ENCODE results near the gene CD53. TPM values are rescaled to one million over a fixed set of nuclear protein-coding genes. Genes with fewer than 3 reads are reported as not detected.
"Not testable (repeated sequence)": the region's sequence is repeated elsewhere in the genome, so short reads cannot be mapped to it uniquely, and the experiment has no call there.

CD53 gene
- total and polyA plus RNA-seq, 9 of the 15 experiments (the other 6 are each of a cell fraction or from before 2014, with no cell fraction given) = 63.5 to 220 (median 131) TPM

DNA sequence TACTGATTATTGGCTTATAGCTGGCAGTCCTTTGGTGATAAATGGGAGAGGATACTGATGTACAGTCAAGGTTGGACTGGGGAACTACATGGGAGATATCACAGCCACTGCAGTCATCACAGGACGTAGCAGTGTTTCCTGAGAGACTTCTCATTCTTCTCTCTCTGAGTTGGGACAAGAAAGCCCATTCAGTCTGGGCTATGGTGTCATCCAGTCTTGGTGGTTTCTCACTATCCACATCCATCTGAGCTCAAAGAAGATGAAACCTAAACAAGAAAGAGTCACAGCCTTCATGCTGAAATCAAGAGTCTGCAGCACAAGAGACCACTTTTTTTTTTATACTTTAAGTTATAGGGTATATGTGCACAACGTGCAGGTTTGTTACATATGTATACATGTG, 12.8 kb upstream of the CD53 start (continued):
- TF ChIP-seq CC2D1A (IDR thresholded peaks at IDR 0.05) (no peak), ZNF133 (CRISPR knock-in tag; IDR thresholded peaks at IDR 0.05) (no peak)
- TF ChIP-seq, protein P1, sequence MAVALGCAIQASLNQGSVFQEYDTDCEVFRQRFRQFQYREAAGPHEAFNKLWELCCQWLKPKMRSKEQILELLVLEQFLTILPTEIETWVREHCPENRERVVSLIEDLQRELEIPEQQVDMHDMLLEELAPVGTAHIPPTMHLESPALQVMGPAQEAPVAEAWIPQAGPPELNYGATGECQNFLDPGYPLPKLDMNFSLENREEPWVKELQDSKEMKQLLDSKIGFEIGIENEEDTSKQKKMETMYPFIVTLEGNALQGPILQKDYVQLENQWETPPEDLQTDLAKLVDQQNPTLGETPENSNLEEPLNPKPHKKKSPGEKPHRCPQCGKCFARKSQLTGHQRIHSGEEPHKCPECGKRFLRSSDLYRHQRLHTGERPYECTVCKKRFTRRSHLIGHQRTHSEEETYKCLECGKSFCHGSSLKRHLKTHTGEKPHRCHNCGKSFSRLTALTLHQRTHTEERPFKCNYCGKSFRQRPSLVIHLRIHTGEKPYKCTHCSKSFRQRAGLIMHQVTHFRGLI (CRISPR knock-in tag; IDR thresholded peaks at IDR 0.05) = no peak
- TF ChIP-seq, protein P2, sequence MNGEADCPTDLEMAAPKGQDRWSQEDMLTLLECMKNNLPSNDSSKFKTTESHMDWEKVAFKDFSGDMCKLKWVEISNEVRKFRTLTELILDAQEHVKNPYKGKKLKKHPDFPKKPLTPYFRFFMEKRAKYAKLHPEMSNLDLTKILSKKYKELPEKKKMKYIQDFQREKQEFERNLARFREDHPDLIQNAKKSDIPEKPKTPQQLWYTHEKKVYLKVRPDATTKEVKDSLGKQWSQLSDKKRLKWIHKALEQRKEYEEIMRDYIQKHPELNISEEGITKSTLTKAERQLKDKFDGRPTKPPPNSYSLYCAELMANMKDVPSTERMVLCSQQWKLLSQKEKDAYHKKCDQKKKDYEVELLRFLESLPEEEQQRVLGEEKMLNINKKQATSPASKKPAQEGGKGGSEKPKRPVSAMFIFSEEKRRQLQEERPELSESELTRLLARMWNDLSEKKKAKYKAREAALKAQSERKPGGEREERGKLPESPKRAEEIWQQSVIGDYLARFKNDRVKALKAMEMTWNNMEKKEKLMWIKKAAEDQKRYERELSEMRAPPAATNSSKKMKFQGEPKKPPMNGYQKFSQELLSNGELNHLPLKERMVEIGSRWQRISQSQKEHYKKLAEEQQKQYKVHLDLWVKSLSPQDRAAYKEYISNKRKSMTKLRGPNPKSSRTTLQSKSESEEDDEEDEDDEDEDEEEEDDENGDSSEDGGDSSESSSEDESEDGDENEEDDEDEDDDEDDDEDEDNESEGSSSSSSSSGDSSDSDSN (IDR thresholded peaks at IDR 0.05; ENCODE audit: borderline replicate concordance in 1 of 2, low read depth in 2 of 2, low read length in 2 of 2) = no peak

DNA sequence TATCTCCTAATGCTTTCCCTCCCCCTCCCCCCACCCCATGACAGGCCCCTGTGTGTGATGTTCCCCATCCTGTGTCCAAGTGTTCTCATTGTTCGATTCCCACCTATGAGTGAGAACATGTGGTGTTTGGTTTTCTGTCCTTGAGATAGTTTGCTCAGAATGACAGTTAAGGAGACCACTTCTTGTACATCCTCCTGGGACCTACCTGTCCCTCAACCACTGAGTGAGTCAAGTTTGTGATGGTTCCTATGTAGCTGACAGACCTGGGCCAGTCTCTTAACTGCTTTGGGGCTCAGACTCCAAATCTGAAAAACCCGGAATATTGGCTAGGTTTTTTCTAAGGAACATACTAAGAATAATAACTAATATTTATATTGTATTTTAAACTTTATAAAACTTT, 12.3 kb upstream of the CD53 start:
- H3K36me3 ChIP-seq (ENCODE audit: control insufficient read depth, insufficient read depth, low read length); H3K9me1 ChIP-seq (ENCODE audit: control insufficient read depth, insufficient read depth, low read length); CTCF ChIA-PET (ENCODE audit: low intra/inter-chr PET ratio); BruUV-seq (replicated peaks); DNase-seq (ENCODE audit: extremely low read depth in 1 of 4, low spot score in 3 of 4); H3K9ac ChIP-seq (ENCODE audit: insufficient read depth in 1 of 2, low read depth in 2 of 2, low read length in 2 of 2); intact Hi-C loops (cut with micrococcal nuclease); H4K20me1 ChIP-seq (replicated peaks; ENCODE audit: control insufficient read depth, insufficient read depth, low read length); ATAC-seq; FAIRE-seq; H3K79me2 ChIP-seq (ENCODE audit: control insufficient read depth, insufficient read depth, low read length); H3K27me3 ChIP-seq (ENCODE audit: control insufficient read depth in 2 of 2, insufficient read depth in 2 of 2, low read length in 2 of 2); H2AFZ ChIP-seq (ENCODE audit: low read depth, low read length); H3K4me2 ChIP-seq (ENCODE audit: insufficient read depth, low read length); H3K4me3 ChIP-seq; in situ Hi-C loops (cut with MboI); H3K9me3 ChIP-seq (replicated peaks; ENCODE audit: control insufficient read depth, insufficient read depth, low read depth, low read length); H3K27ac ChIP-seq (ENCODE audit: extremely low read depth, low read depth, low read length): not testable (repeated sequence)
- WGBS (ENCODE audit: insufficient coverage, low coverage, missing lambda C conversion rate) = 7% methylated on average over 2 of the region's 2 CpGs
- POLR2A ChIA-PET = interaction anchor here (0.7 to 1.1 kb wide), 2 partner anchors 10 to 868 kb away, joined by 3 read pairs; no protein-coding TSS in a partner anchor
- H3K4me1 ChIP-seq (replicated peaks in 1 of 2; ENCODE audit: control insufficient read depth in 2 of 2, insufficient read depth in 2 of 2, low read length in 2 of 2) = peaks cover 2 to 14% of the 10 kb centered on the region in 2 experiments; a peak in 4 of 5 replicates

All from K562 (cell line).